Astrocyte of the cerebellum (primary cell): ENCODE measurements around the gene RUSC1.

ENCODE experiments used
- DNase-seq: peaks from one replicate; pipeline ENCODE4 v3.0.0-alpha.2; 2011; ENCODE audit warnings: low read depth
- H3K4me3 ChIP-seq: 2 replicates; pipeline ENCODE4 v1.5.1; 2011; ENCODE audit warnings: mild to moderate bottlenecking, low read depth, low read length, moderate library complexity
- in situ Hi-C: cut with HindIII; loops from 2 replicates; pipeline ENCODE4 v1.10.0; 2017; ENCODE audit warnings: low sequenced_read_pairs
- TF ChIP-seq, protein P1 (sequence below): IDR thresholded peaks from 2 replicates; pipeline ENCODE4 v1.5.1; 2012; ENCODE audit warnings: low read length, low read depth, moderate library complexity, mild to moderate bottlenecking; ENCODE audit errors: missing control alignments

Gene RUSC1

DNA sequence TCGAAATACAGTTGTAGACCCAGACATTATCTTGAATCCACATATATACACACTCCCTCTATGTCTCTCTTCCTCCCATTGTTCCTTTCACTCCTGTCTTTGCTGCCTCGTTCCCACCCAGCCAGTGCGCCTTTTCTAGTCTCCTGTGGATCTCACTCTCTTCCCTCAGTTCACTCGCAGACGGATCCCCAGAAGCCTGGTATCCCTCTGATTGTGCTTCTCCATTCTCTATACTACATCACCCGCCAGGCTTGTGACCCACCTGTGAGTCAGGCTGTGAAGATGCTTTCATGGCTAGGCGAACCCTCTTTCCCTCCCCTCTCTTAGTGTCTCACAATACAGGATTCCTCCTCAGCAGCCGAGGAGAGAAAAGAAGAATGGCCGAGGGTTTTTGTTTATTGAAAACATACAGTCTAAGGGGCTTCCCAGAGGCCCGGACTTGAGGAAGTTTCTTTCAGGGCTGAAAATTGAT lies 42.0 kb upstream of the RUSC1 start:
- no peak for DNase-seq
- TF ChIP-seq, protein P1, sequence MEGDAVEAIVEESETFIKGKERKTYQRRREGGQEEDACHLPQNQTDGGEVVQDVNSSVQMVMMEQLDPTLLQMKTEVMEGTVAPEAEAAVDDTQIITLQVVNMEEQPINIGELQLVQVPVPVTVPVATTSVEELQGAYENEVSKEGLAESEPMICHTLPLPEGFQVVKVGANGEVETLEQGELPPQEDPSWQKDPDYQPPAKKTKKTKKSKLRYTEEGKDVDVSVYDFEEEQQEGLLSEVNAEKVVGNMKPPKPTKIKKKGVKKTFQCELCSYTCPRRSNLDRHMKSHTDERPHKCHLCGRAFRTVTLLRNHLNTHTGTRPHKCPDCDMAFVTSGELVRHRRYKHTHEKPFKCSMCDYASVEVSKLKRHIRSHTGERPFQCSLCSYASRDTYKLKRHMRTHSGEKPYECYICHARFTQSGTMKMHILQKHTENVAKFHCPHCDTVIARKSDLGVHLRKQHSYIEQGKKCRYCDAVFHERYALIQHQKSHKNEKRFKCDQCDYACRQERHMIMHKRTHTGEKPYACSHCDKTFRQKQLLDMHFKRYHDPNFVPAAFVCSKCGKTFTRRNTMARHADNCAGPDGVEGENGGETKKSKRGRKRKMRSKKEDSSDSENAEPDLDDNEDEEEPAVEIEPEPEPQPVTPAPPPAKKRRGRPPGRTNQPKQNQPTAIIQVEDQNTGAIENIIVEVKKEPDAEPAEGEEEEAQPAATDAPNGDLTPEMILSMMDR: no peak
- H3K4me3 ChIP-seq: no peak overlapping the region
- in situ Hi-C loops: no loop called here

DNA sequence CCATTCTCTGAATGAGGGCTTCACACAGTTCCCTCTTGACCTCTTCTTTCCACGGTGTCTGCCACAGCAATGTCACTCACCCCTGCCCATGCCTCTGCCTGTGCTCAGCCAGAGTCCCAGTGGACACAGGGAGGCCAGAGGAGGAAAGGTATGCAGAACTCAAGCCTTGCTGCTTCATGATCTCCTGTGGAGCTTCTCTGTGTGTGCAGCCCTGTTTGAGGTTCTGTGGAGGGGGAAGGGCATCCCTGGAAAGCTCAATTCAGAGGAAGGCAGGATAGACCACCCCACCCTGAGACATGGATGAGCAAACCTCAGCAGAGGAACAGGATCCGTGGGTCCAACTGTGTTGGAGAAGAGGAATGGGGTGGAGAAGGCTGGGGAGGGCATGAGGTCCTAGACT lies 41.4 kb upstream of the RUSC1 start:
- in situ Hi-C loops: no loop called here

DNA sequence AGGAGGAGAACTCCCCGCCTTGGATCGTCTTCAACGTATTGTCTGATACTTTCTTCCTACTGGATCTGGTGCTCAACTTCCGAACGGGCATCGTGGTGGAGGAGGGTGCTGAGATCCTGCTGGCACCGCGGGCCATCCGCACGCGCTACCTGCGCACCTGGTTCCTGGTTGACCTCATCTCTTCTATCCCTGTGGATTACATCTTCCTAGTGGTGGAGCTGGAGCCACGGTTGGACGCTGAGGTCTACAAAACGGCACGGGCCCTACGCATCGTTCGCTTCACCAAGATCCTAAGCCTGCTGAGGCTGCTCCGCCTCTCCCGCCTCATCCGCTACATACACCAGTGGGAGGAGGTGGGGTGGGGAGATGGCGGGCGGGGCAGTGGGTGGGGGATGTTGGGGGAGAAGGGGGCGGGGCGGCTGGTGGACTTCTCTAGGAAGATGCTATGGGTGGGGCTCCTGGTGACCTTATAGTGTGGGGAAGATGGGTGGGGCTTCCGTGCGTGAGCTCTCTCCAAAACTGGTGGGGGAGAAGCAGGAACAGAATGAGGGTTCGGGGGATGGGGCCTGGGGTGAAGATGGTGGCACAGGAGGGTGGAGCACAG lies 38.1 kb upstream of the RUSC1 start:
- in situ Hi-C loops: no loop called here
- H3K4me3 ChIP-seq: no peak overlapping the region
- TF ChIP-seq, protein P1: no peak
- no peak for DNase-seq

More for the DNA sequence above, 41.4 kb upstream of the RUSC1 start:
- DNase-seq: no peak
- TF ChIP-seq, protein P1: no peak
- H3K4me3 ChIP-seq: no peak overlapping the region

DNA sequence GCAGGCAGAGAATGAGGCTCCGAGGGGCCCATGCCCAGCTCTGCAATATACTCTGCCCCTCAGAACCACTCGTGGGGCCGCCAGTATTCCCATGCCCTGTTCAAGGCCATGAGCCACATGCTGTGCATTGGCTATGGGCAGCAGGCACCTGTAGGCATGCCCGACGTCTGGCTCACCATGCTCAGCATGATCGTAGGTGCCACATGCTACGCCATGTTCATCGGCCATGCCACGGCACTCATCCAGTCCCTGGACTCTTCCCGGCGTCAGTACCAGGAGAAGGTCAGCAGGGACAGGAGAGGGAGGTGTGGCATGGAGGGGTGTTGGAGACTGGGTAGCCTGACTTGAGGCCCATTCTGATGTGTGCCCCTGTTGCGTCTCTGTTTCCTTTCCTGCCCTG lies 36.2 kb upstream of the RUSC1 start:
- in situ Hi-C loops: no loop called here
- TF ChIP-seq, protein P1: no peak
- no peak overlapping the region for H3K4me3 ChIP-seq
- no peak for DNase-seq

DNA sequence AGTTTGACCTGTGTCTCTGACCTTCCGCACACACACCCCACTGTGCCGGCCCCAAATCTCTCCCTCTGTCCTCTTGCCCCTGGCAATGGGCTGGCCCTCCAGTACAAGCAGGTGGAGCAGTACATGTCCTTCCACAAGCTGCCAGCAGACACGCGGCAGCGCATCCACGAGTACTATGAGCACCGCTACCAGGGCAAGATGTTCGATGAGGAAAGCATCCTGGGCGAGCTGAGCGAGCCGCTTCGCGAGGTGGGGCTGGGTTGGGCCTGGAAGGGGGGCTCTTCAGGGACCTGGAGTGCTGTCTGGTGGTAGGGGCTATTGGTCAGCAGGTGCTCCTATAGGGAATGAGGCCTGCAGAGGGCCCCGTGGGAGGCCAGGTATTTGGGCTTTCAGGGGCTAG lies 35.6 kb upstream of the RUSC1 start:
- TF ChIP-seq, protein P1: no peak
- no peak for DNase-seq
- no peak overlapping the region for H3K4me3 ChIP-seq
- in situ Hi-C loops: no loop called here

DNA sequence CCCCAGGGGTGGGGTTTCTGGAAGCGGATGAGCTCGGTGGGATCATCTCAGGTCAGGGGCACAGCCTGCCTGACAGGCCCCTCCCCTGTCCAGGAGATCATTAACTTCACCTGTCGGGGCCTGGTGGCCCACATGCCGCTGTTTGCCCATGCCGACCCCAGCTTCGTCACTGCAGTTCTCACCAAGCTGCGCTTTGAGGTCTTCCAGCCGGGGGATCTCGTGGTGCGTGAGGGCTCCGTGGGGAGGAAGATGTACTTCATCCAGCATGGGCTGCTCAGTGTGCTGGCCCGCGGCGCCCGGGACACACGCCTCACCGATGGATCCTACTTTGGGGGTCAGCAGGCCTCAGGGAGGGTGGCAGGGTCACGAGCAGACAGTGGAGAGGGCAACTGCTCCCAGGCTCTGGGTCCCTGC lies 35.1 kb upstream of the RUSC1 start:
- no peak overlapping the region for H3K4me3 ChIP-seq
- in situ Hi-C loops: no loop called here
- TF ChIP-seq, protein P1: no peak
- no peak for DNase-seq

DNA sequence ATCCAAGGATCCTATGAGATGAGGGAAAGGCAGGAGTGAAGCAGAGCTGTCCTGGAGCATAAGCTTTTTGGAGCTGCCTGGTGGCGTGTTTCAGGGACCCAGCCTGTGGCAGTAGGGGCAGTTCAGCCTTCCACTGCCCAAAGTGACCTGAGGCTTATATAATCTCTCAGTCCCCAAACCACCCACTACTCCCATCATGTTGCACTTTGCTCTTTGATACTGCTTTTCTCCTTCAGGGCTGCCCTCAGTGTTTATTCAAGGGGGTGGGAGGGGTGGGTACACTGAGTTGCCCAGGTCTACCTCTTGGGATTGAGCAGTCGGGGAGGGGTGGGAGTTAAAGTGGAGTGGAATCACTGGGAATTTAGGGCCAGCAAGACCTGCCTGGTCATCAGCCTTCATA lies 34.1 kb upstream of the RUSC1 start:
- DNase-seq: no peak
- TF ChIP-seq, protein P1: no peak
- in situ Hi-C loops: no loop called here
- no peak overlapping the region for H3K4me3 ChIP-seq
